H54 (cell line): ENCODE measurements around the gene MAP3K10.

ENCODE experiments used
- DNase-seq: peaks from one replicate; pipeline ENCODE4 v3.0.0; 2011; ENCODE audit warnings: low spot score, mixed read lengths; ENCODE audit not compliant: insufficient read length
- FAIRE-seq: peaks from 3 replicates; lab custom pipeline; 2011; peaks lifted over from hg19 to GRCh38; lab: Jason Lieb, UNC
- POLR2A ChIP-seq: IDR thresholded peaks from 2 replicates; pipeline ENCODE4 v1.6.1; 2011; ENCODE audit warnings: low read depth, mild to moderate bottlenecking, low read length

MAP3K10 gene

DNA sequence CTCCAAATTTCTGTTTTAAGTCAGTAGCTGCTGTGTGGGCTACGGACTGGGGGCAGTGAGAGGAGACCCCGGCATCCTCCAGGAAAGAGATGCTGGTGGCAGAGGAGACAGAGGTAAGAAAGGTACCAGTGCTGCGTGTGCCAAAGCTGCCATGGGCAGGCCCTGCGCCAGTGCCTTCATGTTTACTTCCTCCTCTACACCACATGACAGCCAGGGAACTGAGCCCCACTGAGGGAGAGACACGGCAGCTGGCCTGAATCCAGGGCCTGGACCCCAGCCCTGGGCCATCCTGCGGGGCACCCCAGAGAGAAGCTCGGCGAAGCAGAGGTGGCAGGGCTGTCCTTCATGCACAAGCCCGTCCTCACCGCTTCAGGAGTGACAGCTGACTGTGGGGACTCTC lies 58.0 kb downstream of the MAP3K10 start:
- FAIRE-seq: no peak
- no peak for DNase-seq
- TF ChIP-seq POLR2A: no peak

DNA sequence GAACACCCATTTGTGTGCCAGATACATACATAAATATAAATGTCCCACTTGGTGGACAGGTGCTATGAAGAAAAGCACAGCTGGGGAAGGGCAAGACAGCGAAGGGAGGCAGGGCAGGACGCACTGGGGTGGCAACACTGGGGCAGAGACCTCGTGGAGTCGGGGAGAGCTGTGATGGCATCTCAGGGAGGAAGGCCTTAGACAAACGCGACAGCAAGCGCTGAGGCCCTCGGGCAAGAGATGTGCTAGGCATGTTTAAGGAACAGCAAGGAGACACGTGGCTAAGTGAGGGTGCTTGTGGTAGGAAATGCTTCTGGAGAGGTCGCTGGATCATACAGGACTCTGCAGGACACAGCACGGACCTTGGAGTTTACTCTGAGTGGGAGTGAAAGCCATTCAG lies 58.6 kb downstream of the MAP3K10 start:
- FAIRE-seq (no peak), DNase-seq (no peak)
- no peak for TF ChIP-seq POLR2A

DNA sequence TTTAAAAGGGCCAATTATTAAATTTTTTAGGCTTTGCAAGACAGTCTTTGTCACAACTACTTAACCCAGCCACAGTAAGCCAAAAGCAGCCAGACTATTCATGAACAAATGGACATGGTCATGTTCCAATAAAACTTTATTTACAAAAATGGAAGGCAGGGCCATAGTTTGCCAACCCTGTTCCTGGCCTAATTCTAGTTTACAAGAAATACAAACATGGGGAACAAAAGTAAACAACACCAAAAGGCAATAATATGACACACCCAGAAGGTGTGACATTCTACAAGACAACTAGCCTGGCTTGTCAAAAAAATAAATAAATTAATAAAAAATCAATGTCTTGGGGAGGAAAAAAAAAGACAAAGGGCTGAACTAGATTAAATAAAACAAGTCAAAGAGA lies 60.0 kb downstream of the MAP3K10 start:
- no peak for TF ChIP-seq POLR2A
- DNase-seq: no peak
- FAIRE-seq: no peak

DNA sequence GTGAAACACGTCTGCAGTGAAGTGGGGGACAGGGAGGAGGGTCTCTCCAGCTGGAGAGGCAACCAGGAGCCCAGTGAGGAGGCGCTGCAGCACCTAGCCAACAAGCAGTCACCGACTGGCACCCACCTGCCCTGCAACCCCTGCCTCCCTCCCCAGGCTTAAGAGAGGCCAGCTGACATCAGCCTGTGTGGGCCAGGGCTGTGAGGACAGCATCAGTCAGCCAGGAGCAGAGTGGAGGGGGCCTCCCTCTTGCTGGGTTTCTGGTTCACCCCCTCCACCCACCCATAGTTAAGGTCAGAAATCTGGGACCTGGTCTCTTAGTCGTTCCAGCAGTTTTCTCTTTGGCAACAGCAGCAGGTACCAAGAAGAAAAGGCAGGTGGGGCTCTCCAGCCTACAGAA lies 60.8 kb downstream of the MAP3K10 start:
- FAIRE-seq (no peak), DNase-seq (no peak)
- no peak for TF ChIP-seq POLR2A

DNA sequence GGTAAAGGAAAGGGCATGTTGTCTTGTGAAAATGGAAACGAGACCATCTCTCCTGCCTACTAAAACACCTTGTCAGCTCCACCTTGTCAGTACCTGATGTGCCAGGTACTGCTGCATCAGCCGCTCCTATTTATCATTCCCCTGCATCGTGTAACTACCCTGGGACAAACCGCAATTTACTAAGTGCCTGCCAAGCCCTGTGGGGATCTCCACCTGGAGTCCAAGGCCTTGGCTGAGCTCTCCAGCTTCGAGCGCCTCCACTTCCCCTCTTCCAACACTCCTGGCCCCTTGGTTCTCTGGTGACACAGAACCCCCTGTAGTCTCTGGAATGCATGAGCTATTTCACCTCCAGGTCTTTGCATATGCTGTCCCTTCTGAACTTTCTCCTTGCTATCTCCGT lies 61.2 kb downstream of the MAP3K10 start:
- no peak for FAIRE-seq
- TF ChIP-seq POLR2A: no peak

DNA sequence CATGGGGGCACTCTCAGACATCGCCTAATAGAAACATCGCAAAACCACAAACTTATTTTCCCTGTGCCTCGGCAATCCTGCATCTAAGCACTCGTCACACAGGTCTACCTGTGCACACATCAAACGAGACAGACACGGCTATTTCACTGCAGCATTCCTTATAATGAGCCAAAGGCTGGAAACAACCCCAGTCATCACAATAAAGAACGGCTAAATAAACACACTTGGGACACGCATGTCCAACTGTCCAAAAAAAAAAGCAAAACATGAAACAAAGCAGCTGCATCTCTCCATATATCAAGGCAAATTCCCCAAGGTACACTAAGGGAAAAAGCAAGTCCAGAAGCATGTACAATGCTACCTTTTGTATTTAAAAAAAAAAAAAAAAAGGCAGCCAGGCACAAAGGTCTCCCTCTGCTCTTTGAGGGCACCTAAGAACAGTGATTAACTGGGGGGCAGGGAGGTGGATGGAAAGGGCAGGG lies 62.4 kb downstream of the MAP3K10 start:
- no peak for TF ChIP-seq POLR2A
- DNase-seq (no peak), FAIRE-seq (no peak)

More for the DNA sequence above, 61.2 kb downstream of the MAP3K10 start:
- no peak for DNase-seq

DNA sequence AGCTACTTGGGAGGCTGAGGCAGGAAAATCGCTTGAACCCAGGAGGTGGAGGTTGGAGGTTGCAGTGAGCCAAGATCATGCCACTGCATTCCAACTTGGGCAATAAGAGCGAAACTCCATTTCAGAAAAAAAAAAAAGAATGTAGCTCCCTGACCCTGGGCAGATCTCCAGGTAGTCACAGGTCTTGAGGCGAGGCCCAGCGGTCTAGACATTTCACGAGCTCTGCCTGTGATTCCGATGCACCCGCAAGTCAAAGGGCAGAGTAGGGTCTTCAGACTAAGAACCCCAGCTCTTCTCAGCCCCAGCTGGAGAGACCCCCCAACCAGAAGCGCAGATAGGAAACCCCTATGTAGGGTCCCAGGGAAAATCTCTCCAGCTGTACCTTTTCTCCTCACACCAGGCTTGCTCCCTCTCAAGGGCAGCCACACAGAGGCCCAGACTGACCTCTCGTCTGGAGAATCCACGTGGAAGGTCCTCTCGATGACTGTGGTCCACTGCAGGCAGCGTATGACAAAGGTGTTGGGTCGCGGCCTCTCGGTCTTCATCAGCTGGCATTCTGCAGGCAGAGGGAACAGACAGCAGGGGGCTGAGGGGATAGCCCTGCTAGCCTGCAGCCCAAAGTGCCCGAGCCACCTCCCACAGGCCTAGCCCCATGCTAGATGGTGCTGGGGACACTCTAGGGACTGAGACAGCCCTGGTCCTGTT lies 63.6 kb downstream of the MAP3K10 start:
- no peak for FAIRE-seq
- TF ChIP-seq POLR2A: no peak
- no peak for DNase-seq

DNA sequence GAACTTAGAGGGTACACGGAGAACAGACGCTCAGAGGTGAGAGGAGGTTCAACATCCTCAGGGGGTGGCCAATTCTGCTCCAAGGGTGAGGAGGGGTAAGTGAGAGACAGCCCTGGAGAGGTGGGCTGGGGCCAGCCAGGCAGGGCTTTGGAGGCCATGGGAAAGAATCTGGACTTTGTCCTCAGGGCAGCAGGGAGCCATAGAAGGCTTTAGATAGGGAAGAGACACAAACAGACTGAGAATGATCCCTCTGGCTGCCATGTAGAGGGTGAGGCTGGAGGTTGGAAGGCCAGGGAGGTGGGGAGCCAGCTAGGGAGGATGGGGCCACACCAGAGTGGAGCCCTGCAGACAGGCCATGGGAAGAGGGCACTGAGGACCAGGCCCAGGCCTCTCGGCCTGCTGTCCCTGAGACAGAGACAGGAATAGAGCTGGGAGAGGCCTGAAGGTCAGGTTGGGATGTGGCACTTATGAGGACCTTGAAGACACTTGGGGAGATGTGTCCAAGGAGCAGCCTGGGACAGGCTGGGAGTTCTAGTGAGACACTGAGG lies 64.5 kb downstream of the MAP3K10 start:
- no peak for TF ChIP-seq POLR2A
- FAIRE-seq: no peak
- no peak for DNase-seq

DNA sequence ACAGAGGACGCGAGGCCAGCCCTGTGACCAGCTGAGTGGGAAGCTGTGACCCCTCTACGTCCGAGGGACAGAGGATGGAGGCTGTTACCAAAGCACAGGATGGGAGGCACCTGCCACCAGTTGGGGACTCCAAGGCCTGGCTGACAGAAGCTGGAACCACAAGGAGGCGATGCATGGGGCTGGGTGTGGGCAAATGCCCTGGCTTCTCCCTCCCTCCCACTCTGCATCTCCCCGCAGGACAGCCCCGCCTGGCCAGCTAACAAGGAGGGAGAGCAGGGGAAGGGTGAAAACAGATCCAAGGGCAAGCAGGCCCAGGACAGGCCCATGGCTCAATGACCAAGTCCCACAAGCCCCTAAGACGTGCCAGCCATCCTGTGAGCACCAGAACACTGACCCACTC lies 65.3 kb downstream of the MAP3K10 start:
- FAIRE-seq (no peak), DNase-seq (no peak)
- TF ChIP-seq POLR2A: no peak

DNA sequence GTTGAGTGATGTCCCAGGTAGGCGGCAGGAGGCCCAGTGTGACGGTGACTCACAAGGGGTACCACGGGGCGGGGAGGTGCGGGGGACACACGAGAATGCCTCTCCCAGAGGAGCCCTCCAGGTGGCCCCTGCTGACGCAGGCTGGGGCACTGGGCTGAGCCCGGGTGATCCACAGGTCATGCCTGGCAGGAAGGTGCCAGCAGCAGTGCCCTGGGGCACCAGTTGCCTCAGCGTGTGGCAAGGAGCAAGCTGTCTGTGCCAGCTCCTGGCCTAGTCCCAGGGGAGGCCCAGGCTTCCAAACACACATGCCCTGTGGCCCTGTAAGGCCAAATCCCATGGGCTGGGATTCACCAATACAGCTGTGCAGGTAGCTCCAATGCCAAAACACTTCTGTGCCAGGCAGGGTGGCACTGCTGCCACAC lies 65.9 kb downstream of the MAP3K10 start:
- DNase-seq: no peak
- FAIRE-seq: no peak
- no peak for TF ChIP-seq POLR2A

DNA sequence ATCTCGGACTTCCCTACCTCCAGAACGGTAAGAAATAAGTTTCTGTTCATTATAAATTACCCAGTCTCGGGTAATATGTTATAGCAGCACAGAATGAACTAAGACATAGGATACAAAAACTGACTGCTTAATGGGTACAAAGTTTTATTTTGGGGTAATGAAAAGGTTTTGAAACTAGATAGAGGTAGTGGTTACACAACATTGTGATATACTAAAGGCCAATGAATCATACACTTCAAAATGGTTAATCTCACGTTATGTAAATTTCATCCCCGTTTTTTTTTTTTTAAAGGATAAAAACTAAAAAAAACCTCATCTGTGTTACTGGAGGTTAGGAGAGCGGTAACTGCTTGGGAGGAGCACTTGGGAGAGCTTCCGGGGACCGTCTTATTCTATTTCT lies 70.4 kb downstream of the MAP3K10 start:
- no peak for FAIRE-seq

DNA sequence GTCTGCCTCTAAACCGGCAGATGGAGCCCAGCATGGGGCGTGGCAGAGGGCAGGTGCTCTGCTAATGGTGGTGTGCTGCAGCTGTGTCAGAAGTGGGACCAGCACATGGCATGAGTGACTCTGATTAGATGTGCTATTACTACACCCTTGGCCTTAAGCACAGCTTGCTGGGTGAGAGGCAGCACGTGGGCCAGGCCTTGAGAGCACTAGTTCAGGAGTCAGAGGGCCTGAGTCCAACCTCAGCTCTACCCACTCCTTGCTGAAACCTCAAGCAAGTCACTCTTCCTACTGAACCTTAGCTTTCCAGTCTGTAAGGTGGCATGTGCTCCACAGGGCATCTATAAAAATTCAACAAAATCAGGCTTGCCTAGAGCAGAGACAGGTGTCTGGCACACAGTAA lies 71.2 kb downstream of the MAP3K10 start:
- FAIRE-seq: no peak
- no peak for DNase-seq
- no peak for TF ChIP-seq POLR2A

More for the DNA sequence above, 70.4 kb downstream of the MAP3K10 start:
- DNase-seq: no peak
- no peak for TF ChIP-seq POLR2A

DNA sequence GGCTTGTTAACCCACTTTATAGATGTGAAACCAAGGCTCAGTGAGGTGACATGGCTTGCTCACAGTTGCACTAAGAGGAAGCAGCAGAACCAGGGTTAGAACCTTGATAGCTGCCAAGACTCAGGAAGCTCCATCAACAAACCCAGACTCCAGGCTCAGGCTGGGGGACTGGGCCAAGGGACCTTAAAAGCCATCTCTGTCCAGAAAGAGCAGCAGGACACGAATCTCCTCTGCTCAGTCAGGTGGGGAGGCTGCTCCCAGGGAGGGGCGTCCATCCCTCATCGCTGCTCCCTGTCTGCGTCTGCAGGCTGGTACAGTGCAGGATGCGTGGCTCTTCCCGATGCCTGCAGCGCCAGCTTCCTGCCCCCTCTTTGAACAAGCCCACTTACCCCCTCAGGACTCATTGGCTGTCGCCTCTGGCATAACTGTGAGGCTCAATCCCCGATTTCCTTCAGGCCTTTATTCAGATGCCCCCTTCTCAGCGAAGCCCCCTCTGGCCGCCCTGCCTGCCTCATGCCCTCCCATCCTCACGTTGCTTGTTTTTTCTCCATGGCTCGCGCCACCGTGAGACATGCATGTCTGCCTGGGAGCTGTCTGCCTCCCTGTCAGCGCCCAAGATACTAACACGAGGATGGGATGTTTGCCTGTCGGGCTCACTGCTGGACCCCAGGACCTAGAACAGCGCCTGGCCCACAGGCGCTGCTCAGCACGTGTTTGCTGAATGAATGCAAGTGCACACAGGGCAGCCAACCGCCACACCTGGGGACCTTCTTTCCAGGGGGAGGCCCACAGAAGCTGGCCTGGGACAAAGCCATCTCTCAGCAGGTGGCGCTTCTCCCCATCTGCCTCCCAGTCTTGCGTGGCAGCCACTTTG lies 72.5 kb downstream of the MAP3K10 start:
- no peak for FAIRE-seq

DNA sequence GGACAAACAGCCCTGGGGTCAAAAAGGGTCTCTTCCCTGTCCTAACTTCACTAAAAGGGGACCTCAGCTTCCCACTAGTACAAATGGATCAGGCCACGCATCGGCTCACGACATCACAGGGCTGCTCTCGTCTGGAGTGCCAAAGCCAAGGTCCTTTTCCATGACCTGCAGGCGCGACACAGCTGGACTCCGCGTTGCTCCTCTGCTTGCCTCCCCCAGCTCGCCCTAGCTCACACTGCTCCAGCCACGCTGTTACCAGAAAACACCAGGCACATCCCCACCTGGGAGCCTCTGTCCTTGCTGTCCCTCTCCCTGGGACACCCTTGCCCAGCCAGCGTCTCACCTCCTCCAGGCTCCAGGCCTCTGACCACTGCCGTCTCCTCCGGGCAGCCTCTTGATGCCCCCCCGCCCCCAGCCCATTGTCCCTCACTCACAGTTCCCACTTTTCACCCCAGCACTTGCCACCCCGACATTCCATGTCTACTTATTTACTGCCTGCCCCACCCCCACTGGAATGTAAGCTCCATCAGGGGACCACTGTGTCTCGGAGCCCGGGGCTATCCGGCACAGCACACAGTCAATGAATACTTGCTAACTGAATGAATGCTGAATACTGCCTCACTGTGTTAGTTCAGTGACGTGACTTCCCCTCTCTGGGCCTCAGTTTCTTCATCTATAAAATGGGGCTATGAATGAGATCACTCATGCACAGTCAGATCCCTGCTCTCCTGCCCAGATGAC lies 73.3 kb downstream of the MAP3K10 start:
- DNase-seq: no peak
- FAIRE-seq: no peak
- TF ChIP-seq POLR2A: no peak

More for the DNA sequence above, 72.5 kb downstream of the MAP3K10 start:
- DNase-seq: no peak
- no peak for TF ChIP-seq POLR2A
